ENCODE data around the gene TTC39B.

The TTC39B gene

DNA sequence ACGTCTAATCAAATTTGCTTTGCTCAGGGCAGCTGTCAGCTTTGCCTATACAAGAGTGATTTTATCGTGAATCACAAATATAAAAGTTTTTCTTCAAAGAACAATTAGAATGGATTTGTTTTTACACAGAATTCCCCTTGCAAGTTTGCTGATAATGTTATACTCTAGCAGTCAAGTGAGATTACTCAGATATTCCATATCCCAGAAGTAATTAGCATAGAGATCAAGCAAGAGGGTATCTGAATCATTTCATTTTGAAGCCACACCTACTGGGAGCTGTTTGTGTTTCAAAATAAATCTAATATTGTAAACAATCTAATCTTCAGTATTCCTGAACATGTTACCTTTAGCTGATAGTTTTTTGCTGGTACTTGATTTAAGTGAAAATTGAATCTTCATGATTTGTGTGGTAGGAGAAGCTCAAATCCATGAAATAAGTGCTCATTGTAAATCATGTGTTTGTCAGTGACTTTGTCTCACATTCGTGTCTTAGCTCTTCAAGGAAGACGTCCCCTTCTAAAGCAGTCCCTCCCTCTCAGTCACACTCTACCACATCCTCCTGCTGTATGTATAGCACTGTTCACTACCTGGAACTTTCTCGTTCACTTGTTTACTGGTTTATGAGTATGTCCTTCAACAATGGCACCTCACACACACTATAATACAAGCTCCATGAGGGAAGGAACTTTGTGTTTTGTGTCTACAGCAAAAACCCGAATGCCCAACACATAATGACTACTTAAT is 3.3 kb upstream of the TTC39B start:
- Histone ChIP-seq H3K9me3 (replicated peaks in 1 of 2; ENCODE audit: control insufficient read depth in 2 of 2, insufficient read depth in 1 of 2, low read depth in 1 of 2, low read length in 2 of 2) (no peaks in the 10 kb centered on the region), H3K27ac (replicated peaks; ENCODE audit: low read length) (no peak overlapping the region), H2AFZ (ENCODE audit: low read length) (no peak overlapping the region), H3K14ac (ENCODE audit: low read length) (no peak overlapping the region), H3K36me3 (replicated peaks in 1 of 2; ENCODE audit: control insufficient read depth in 2 of 2, insufficient read depth in 2 of 2, low read length in 2 of 2) (no peaks in the 10 kb centered on the region), H2BK12ac (ENCODE audit: low read length) (no peak overlapping the region), H3K4me3 (ENCODE audit: low read length in 2 of 2) (no peak overlapping the region), H4K8ac (ENCODE audit: low read depth, low read length) (no peak overlapping the region), H3K18ac (ENCODE audit: low read length) (no peak overlapping the region), H3K79me1 (ENCODE audit: low read depth, low read length) (no peaks in the 10 kb centered on the region), H2BK5ac (ENCODE audit: low read length) (no peak overlapping the region), H4K91ac (ENCODE audit: low read depth, low read length, poor library complexity) (no peak overlapping the region), H3K27me3 (ENCODE audit: control insufficient read depth in 3 of 3, insufficient read depth in 3 of 3, low read depth in 1 of 3, low read length in 3 of 3) (peaks cover 0 to 7% (median 4%) of the 10 kb centered on the region in 3 experiments), H3K4me1 (ENCODE audit: control insufficient read depth in 2 of 2, insufficient read depth in 1 of 2, low read depth in 1 of 2, low read length in 2 of 2) (peaks cover 4 to 7% of the 10 kb centered on the region in 2 donors), H3K9ac (ENCODE audit: low read depth, low read length, poor library complexity) (no peak overlapping the region), H3K4ac (ENCODE audit: low read length) (no peak overlapping the region), H3K4me2 (ENCODE audit: insufficient read depth, low read length, poor library complexity, severe bottlenecking) (no peak overlapping the region), H3K23ac (ENCODE audit: low read depth, low read length, poor library complexity) (no peak overlapping the region), H2BK120ac (ENCODE audit: low read depth, low read length) (no peak overlapping the region), H2AK5ac (ENCODE audit: low read depth, low read length) (no peak overlapping the region), H2BK15ac (ENCODE audit: low read length) (no peak overlapping the region)
- WGBS, 2 donors (ENCODE audit: extremely low coverage in 2 of 2, insufficient read length in 2 of 2, insufficient replicate concordance in 1 of 2), result no CpG with 5 or more reads among the region's 6 CpGs
- DNase-seq (ENCODE audit: low spot score), result no peak

DNA sequence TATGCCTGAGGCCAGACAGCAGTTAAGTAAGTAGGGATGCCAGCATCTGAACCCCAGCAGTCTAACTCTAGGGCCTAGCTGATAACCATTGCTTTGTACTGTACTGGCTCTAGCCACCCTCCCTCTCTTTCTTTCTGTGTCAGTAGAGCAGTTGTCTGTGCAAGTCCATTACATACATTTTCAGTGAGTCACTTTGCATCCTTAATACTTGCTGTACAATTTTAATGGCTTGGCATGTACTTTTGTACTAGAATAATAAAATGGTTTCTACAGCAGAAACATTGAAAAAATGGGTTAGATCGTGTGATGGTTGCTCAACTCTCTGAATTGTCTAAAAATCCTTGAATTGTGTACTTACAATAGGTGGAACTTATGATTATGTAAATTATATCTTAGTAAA is 1.5 kb upstream of the TTC39B start:
- Histone ChIP-seq H3K4me1 (ENCODE audit: control insufficient read depth in 2 of 2, insufficient read depth in 1 of 2, low read depth in 1 of 2, low read length in 2 of 2) (peaks cover 4 to 7% of the 10 kb centered on the region in 2 donors), H3K14ac (ENCODE audit: low read length) (no peak overlapping the region), H3K36me3 (replicated peaks in 1 of 2; ENCODE audit: control insufficient read depth in 2 of 2, insufficient read depth in 2 of 2, low read length in 2 of 2) (no peaks in the 10 kb centered on the region), H4K8ac (ENCODE audit: low read depth, low read length) (no peak overlapping the region), H2BK5ac (ENCODE audit: low read length) (no peak overlapping the region), H2AFZ (ENCODE audit: low read length) (no peak overlapping the region), H3K9ac (ENCODE audit: low read depth, low read length, poor library complexity) (no peak overlapping the region), H3K27me3 (ENCODE audit: control insufficient read depth in 3 of 3, insufficient read depth in 3 of 3, low read depth in 1 of 3, low read length in 3 of 3) (peaks cover 0 to 7% (median 4%) of the 10 kb centered on the region in 3 experiments), H3K4me3 (ENCODE audit: low read length in 2 of 2) (no peak overlapping the region), H3K79me1 (ENCODE audit: low read depth, low read length) (no peaks in the 10 kb centered on the region), H4K91ac (ENCODE audit: low read depth, low read length, poor library complexity) (no peak overlapping the region), H2AK5ac (ENCODE audit: low read depth, low read length) (no peak overlapping the region), H3K9me3 (replicated peaks in 1 of 2; ENCODE audit: control insufficient read depth in 2 of 2, insufficient read depth in 1 of 2, low read depth in 1 of 2, low read length in 2 of 2) (no peaks in the 10 kb centered on the region), H2BK15ac (ENCODE audit: low read length) (no peak overlapping the region), H2BK120ac (ENCODE audit: low read depth, low read length) (no peak overlapping the region), H3K4ac (ENCODE audit: low read length) (no peak overlapping the region), H2BK12ac (ENCODE audit: low read length) (no peak overlapping the region), H3K4me2 (ENCODE audit: insufficient read depth, low read length, poor library complexity, severe bottlenecking) (no peak overlapping the region), H3K27ac (replicated peaks; ENCODE audit: low read length) (no peak overlapping the region), H3K18ac (ENCODE audit: low read length) (no peak overlapping the region), H3K23ac (ENCODE audit: low read depth, low read length, poor library complexity) (no peak overlapping the region)
- no peak for DNase-seq (ENCODE audit: low spot score)
- WGBS, 2 donors (ENCODE audit: extremely low coverage in 2 of 2, insufficient read length in 2 of 2, insufficient replicate concordance in 1 of 2), result no CpG with 5 or more reads among the region's 1 CpG

DNA sequence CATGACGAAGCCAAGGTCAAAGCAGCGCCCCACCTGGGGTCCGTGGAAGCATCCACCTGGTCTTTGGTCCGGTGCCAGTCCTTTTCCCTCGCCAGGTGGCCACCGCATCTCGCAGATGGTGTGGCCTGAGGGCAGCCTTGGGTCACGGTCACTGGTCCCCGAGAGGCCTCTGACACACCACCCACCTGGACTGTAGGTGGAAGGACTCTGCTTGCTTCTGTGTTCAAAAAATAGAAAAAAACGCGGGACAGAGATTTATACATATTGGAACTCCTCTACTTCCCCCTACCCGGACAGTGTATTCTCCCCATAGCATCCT is 466 bp upstream of the TTC39B start:
- peak overlapping the region; percentile 81 for H3K23ac ChIP-seq (ENCODE audit: low read depth, low read length, poor library complexity)
- H4K8ac ChIP-seq (ENCODE audit: low read depth, low read length), result no peak overlapping the region
- peak overlapping the region; percentile 10 for H3K9ac ChIP-seq (ENCODE audit: low read depth, low read length, poor library complexity)
- H2BK120ac ChIP-seq (ENCODE audit: low read depth, low read length), result no peak overlapping the region
- peaks cover 4 to 7% of the 10 kb centered on the region in 2 donors for H3K4me1 ChIP-seq (ENCODE audit: control insufficient read depth in 2 of 2, insufficient read depth in 1 of 2, low read depth in 1 of 2, low read length in 2 of 2)
- H2AFZ ChIP-seq (ENCODE audit: low read length), result peak overlapping the region; percentile 100
- H3K27ac ChIP-seq (replicated peaks; ENCODE audit: low read length), result no peak overlapping the region
- H3K79me1 ChIP-seq (ENCODE audit: low read depth, low read length), result no peaks in the 10 kb centered on the region
- H3K4me2 ChIP-seq (ENCODE audit: insufficient read depth, low read length, poor library complexity, severe bottlenecking), result peak overlapping the region; percentile 65
- DNase-seq (ENCODE audit: low spot score), result no peak
- no CpG with 5 or more reads among the region's 12 CpGs for WGBS, 2 donors (ENCODE audit: extremely low coverage in 2 of 2, insufficient read length in 2 of 2, insufficient replicate concordance in 1 of 2)
- H3K9me3 ChIP-seq (replicated peaks in 1 of 2; ENCODE audit: control insufficient read depth in 2 of 2, insufficient read depth in 1 of 2, low read depth in 1 of 2, low read length in 2 of 2), result no peaks in the 10 kb centered on the region
- no peaks in the 10 kb centered on the region for H3K36me3 ChIP-seq (replicated peaks in 1 of 2; ENCODE audit: control insufficient read depth in 2 of 2, insufficient read depth in 2 of 2, low read length in 2 of 2)
- no peak overlapping the region for H2BK5ac ChIP-seq (ENCODE audit: low read length)
- no peak overlapping the region for H3K14ac ChIP-seq (ENCODE audit: low read length)
- H2AK5ac ChIP-seq (ENCODE audit: low read depth, low read length), result no peak overlapping the region
- H4K91ac ChIP-seq (ENCODE audit: low read depth, low read length, poor library complexity), result no peak overlapping the region
- no peak overlapping the region for H2BK15ac ChIP-seq (ENCODE audit: low read length)
- H3K4me3 ChIP-seq (ENCODE audit: low read length in 2 of 2), result peak overlapping the region; percentile 45 to 93
- peak overlapping the region; percentile 90 for H3K18ac ChIP-seq (ENCODE audit: low read length)
- H3K27me3 ChIP-seq (ENCODE audit: control insufficient read depth in 3 of 3, insufficient read depth in 3 of 3, low read depth in 1 of 3, low read length in 3 of 3), result peaks cover 0 to 7% (median 4%) of the 10 kb centered on the region in 3 experiments
- H2BK12ac ChIP-seq (ENCODE audit: low read length), result no peak overlapping the region
- H3K4ac ChIP-seq (ENCODE audit: low read length), result no peak overlapping the region

DNA sequence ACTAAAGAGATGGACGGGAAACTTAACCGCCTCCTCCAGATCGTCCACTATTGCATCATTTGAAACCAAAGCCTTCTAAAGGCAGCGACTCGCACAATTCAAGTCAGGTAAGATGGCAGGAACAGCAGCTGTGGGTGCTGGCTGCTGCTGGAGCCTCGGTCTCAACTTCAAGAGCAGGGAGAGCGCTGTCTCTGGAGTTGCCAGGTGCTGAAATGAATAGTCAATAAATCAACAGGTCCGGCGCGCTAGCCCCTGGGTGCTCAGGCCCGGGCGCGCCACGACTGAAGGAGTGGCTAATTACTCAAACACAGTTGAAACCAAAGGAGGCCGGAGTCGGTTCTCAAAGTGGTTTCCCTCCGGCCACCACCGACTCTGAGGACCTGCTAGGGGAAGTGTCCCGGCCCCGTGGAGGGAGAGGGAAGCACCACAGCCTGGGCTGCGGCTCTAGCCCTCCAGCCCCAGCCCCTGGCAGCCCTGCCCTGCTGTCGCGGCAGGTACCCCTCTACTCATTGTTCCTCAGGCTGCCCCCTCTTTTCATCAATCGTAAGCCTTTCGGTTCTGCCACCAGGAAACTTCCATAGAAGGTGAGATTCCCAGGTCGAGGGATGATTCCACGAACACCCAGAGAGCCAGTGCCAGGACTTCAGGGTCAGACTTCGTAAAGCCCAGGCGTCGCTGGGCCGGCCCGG is 804 bp downstream of the TTC39B start:
- Histone ChIP-seq H3K14ac (ENCODE audit: low read length) (no peak overlapping the region), H3K4me1 (ENCODE audit: control insufficient read depth in 2 of 2, insufficient read depth in 1 of 2, low read depth in 1 of 2, low read length in 2 of 2) (peaks cover 4 to 7% of the 10 kb centered on the region in 2 donors), H3K4me3 (ENCODE audit: low read length in 2 of 2) (peak overlapping the region; percentile 93 to 94), H3K27me3 (ENCODE audit: control insufficient read depth in 3 of 3, insufficient read depth in 3 of 3, low read depth in 1 of 3, low read length in 3 of 3) (peaks cover 0 to 7% (median 4%) of the 10 kb centered on the region in 3 experiments), H3K4ac (ENCODE audit: low read length) (no peak overlapping the region), H3K9ac (ENCODE audit: low read depth, low read length, poor library complexity) (peak overlapping the region; percentile 86), H2BK15ac (ENCODE audit: low read length) (peak overlapping the region; percentile 89), H2AFZ (ENCODE audit: low read length) (peak overlapping the region; percentile 100), H4K8ac (ENCODE audit: low read depth, low read length) (no peak overlapping the region), H3K4me2 (ENCODE audit: insufficient read depth, low read length, poor library complexity, severe bottlenecking) (peak overlapping the region; percentile 87), H2BK120ac (ENCODE audit: low read depth, low read length) (no peak overlapping the region), H4K91ac (ENCODE audit: low read depth, low read length, poor library complexity) (no peak overlapping the region), H3K9me3 (replicated peaks in 1 of 2; ENCODE audit: control insufficient read depth in 2 of 2, insufficient read depth in 1 of 2, low read depth in 1 of 2, low read length in 2 of 2) (no peaks in the 10 kb centered on the region), H3K27ac (replicated peaks; ENCODE audit: low read length) (no peak overlapping the region), H2AK5ac (ENCODE audit: low read depth, low read length) (no peak overlapping the region), H3K36me3 (replicated peaks in 1 of 2; ENCODE audit: control insufficient read depth in 2 of 2, insufficient read depth in 2 of 2, low read length in 2 of 2) (no peaks in the 10 kb centered on the region), H2BK12ac (ENCODE audit: low read length) (no peak overlapping the region), H3K23ac (ENCODE audit: low read depth, low read length, poor library complexity) (no peak overlapping the region), H2BK5ac (ENCODE audit: low read length) (peak overlapping the region; percentile 82), H3K79me1 (ENCODE audit: low read depth, low read length) (no peaks in the 10 kb centered on the region), H3K18ac (ENCODE audit: low read length) (peak overlapping the region; percentile 97)
- no CpG with 5 or more reads among the region's 32 CpGs for WGBS, 2 donors (ENCODE audit: extremely low coverage in 2 of 2, insufficient read length in 2 of 2, insufficient replicate concordance in 1 of 2)
- DNase-seq (ENCODE audit: low spot score), result peak; percentile 5

Measured in neuronal stem cell (in vitro differentiated cells).